Measurements from ENCODE around the gene NR2F1-AS1.
"Not testable (repeated sequence)": the region's sequence is repeated elsewhere in the genome, so short reads cannot be mapped to it uniquely, and the experiment has no call there.

NR2F1-AS1 gene

DNA sequence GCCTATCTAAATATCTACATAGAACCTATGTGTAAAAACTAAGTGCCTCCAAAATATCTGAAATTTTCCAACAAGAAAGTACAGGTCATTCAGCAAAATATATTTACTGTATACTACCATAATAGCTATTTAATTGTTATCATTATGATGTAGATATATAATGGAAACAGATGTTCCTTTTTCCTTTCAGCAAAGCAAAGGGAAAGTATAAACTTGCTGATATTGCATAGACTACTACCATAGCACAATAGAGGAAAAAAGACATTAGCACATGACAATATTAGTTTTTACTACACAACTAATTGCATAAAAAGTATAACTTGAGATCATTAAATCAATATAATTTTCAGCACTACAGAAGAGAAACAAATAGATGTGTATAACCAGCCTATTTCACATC, 14.9 kb downstream of the NR2F1-AS1 start:
- ATAC-seq = no peak
- no peak for TF ChIP-seq ZNF70 (CRISPR knock-in tag; IDR thresholded peaks at IDR 0.05)

DNA sequence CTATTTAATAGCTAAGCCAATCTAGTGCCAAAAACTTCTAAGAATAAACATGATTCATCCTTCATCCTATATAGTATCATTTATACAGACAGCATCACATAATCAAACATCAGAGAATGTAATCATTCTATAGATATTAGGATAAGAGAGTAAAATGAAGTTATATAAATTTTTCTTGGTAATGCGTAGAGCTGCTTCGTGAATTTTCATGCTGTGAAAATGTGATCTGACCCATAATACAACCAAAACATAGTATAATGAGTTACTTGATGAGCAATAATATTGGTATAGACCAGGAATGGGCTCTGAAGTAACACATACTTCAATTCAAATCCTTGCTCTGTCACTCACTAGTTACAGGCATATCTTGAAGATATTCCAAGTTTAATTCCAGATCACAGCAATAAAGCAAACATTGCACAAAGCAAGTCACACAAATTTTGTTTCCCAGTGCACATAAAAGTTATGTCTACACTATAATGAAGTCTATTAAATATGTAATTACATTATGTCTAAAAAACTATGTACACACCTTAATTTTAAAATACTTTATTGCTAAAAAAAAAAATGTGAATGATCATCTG, 23.9 kb downstream of the NR2F1-AS1 start:
- no peak for ATAC-seq
- TF ChIP-seq TCF4 (CRISPR knock-in tag; IDR thresholded peaks at IDR 0.05; ENCODE audit: borderline replicate concordance) = no peak
- TF ChIP-seq, protein P1, sequence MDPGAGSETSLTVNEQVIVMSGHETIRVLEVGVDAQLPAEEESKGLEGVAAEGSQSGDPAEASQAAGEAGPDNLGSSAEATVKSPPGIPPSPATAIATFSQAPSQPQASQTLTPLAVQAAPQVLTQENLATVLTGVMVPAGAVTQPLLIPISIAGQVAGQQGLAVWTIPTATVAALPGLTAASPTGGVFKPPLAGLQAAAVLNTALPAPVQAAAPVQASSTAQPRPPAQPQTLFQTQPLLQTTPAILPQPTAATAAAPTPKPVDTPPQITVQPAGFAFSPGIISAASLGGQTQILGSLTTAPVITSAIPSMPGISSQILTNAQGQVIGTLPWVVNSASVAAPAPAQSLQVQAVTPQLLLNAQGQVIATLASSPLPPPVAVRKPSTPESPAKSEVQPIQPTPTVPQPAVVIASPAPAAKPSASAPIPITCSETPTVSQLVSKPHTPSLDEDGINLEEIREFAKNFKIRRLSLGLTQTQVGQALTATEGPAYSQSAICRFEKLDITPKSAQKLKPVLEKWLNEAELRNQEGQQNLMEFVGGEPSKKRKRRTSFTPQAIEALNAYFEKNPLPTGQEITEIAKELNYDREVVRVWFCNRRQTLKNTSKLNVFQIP (CRISPR knock-in tag; IDR thresholded peaks at IDR 0.05; ENCODE audit: borderline replicate concordance, low read depth) = no peak
- TF ChIP-seq PPARA (CRISPR knock-in tag; IDR thresholded peaks at IDR 0.05; ENCODE audit: borderline replicate concordance) = no peak
- TF ChIP-seq ISL1 (CRISPR knock-in tag; IDR thresholded peaks at IDR 0.05) = no peak
- TF ChIP-seq TOX (CRISPR knock-in tag; IDR thresholded peaks at IDR 0.05; ENCODE audit: borderline replicate concordance) = no peak
- no peak for TF ChIP-seq RARB (CRISPR knock-in tag; IDR thresholded peaks at IDR 0.05)
- TF ChIP-seq, protein P2, sequence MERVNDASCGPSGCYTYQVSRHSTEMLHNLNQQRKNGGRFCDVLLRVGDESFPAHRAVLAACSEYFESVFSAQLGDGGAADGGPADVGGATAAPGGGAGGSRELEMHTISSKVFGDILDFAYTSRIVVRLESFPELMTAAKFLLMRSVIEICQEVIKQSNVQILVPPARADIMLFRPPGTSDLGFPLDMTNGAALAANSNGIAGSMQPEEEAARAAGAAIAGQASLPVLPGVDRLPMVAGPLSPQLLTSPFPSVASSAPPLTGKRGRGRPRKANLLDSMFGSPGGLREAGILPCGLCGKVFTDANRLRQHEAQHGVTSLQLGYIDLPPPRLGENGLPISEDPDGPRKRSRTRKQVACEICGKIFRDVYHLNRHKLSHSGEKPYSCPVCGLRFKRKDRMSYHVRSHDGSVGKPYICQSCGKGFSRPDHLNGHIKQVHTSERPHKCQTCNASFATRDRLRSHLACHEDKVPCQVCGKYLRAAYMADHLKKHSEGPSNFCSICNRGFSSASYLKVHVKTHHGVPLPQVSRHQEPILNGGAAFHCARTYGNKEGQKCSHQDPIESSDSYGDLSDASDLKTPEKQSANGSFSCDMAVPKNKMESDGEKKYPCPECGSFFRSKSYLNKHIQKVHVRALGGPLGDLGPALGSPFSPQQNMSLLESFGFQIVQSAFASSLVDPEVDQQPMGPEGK (CRISPR knock-in tag; IDR thresholded peaks at IDR 0.05; ENCODE audit: borderline replicate concordance) = no peak
- no peak for TF ChIP-seq BACH2 (CRISPR knock-in tag; IDR thresholded peaks at IDR 0.05; ENCODE audit: borderline replicate concordance)
- no peak for TF ChIP-seq ZNF565 (CRISPR knock-in tag; conservative IDR thresholded peaks at IDR 0.05; ENCODE audit: low read depth)
- TF ChIP-seq GLIS3 (CRISPR knock-in tag; IDR thresholded peaks at IDR 0.05) = no peak
- TF ChIP-seq ZNF70 (CRISPR knock-in tag; IDR thresholded peaks at IDR 0.05) = no peak
- no peak for TF ChIP-seq OSR1 (CRISPR knock-in tag; IDR thresholded peaks at IDR 0.05)
- no peak for TF ChIP-seq CSDC2 (CRISPR knock-in tag; IDR thresholded peaks at IDR 0.05)
- no peak for TF ChIP-seq ARNTL (CRISPR knock-in tag; IDR thresholded peaks at IDR 0.05; ENCODE audit: borderline replicate concordance, low read depth)
- TF ChIP-seq ZFP30 (CRISPR knock-in tag; IDR thresholded peaks at IDR 0.05) = no peak
- TF ChIP-seq, protein P3, sequence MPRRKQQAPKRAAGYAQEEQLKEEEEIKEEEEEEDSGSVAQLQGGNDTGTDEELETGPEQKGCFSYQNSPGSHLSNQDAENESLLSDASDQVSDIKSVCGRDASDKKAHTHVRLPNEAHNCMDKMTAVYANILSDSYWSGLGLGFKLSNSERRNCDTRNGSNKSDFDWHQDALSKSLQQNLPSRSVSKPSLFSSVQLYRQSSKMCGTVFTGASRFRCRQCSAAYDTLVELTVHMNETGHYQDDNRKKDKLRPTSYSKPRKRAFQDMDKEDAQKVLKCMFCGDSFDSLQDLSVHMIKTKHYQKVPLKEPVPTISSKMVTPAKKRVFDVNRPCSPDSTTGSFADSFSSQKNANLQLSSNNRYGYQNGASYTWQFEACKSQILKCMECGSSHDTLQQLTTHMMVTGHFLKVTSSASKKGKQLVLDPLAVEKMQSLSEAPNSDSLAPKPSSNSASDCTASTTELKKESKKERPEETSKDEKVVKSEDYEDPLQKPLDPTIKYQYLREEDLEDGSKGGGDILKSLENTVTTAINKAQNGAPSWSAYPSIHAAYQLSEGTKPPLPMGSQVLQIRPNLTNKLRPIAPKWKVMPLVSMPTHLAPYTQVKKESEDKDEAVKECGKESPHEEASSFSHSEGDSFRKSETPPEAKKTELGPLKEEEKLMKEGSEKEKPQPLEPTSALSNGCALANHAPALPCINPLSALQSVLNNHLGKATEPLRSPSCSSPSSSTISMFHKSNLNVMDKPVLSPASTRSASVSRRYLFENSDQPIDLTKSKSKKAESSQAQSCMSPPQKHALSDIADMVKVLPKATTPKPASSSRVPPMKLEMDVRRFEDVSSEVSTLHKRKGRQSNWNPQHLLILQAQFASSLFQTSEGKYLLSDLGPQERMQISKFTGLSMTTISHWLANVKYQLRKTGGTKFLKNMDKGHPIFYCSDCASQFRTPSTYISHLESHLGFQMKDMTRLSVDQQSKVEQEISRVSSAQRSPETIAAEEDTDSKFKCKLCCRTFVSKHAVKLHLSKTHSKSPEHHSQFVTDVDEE (CRISPR knock-in tag; IDR thresholded peaks at IDR 0.05) = no peak
- no peak for TF ChIP-seq ESRRG (CRISPR knock-in tag; IDR thresholded peaks at IDR 0.05)
- TF ChIP-seq ZC3H10 (CRISPR knock-in tag; IDR thresholded peaks at IDR 0.05) = no peak

DNA sequence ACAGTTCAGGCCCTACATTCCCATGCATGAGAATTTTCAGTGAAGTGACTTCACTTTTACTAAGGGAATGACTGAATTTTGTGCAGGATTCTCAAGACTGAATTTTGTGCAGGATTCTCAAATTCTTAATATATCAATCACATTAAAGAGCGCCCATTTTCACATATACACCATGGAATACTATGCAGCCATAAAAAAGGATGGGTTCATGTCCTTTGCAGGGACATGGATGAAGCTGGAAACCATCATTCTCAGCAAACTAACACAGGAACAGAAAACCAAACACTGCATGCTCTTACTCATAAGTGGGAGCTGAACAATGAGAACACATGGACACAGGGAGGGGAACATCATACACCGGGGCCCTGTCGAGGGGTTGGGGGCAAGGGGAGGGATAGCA, 31.4 kb downstream of the NR2F1-AS1 start:
- not testable (repeated sequence) for ATAC-seq

DNA sequence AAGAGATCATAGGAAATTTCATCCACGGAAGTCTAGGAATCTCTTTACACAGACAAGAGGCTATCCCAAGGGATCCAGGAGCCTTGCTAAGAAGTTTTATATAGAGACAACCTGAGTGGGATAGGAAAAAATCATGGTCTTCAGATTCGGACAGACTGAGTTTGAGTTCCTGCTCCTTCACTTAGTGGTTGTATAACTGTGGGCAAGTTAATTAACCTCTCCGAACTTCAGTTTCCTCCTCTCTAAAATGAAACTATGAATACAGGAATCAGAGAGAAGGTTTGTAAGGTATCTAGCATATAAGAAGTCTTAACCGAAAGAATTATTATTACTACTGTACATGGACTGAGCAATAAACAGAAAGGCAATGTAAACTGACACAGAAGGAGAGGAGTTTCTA, 35.1 kb downstream of the NR2F1-AS1 start:
- no peak for ATAC-seq
- TF ChIP-seq SNAI2 (CRISPR knock-in tag; IDR thresholded peaks at IDR 0.05) (no peak), ZNF565 (CRISPR knock-in tag; conservative IDR thresholded peaks at IDR 0.05; ENCODE audit: low read depth) (no peak), BACH2 (CRISPR knock-in tag; IDR thresholded peaks at IDR 0.05; ENCODE audit: borderline replicate concordance) (no peak), PPARA (CRISPR knock-in tag; IDR thresholded peaks at IDR 0.05; ENCODE audit: borderline replicate concordance) (no peak), ARNTL (CRISPR knock-in tag; IDR thresholded peaks at IDR 0.05; ENCODE audit: borderline replicate concordance, low read depth) (no peak), ESRRG (CRISPR knock-in tag; IDR thresholded peaks at IDR 0.05) (no peak), CSDC2 (CRISPR knock-in tag; IDR thresholded peaks at IDR 0.05) (no peak), ZNF8 (CRISPR knock-in tag; IDR thresholded peaks at IDR 0.05) (no peak), TCF4 (CRISPR knock-in tag; IDR thresholded peaks at IDR 0.05; ENCODE audit: borderline replicate concordance) (no peak), ZFP3 (CRISPR knock-in tag; IDR thresholded peaks at IDR 0.05) (no peak), ZFP30 (CRISPR knock-in tag; IDR thresholded peaks at IDR 0.05) (no peak), ZNF70 (CRISPR knock-in tag; IDR thresholded peaks at IDR 0.05) (no peak), RARB (CRISPR knock-in tag; IDR thresholded peaks at IDR 0.05) (no peak), ZC3H10 (CRISPR knock-in tag; IDR thresholded peaks at IDR 0.05) (no peak)
- TF ChIP-seq, protein P4, sequence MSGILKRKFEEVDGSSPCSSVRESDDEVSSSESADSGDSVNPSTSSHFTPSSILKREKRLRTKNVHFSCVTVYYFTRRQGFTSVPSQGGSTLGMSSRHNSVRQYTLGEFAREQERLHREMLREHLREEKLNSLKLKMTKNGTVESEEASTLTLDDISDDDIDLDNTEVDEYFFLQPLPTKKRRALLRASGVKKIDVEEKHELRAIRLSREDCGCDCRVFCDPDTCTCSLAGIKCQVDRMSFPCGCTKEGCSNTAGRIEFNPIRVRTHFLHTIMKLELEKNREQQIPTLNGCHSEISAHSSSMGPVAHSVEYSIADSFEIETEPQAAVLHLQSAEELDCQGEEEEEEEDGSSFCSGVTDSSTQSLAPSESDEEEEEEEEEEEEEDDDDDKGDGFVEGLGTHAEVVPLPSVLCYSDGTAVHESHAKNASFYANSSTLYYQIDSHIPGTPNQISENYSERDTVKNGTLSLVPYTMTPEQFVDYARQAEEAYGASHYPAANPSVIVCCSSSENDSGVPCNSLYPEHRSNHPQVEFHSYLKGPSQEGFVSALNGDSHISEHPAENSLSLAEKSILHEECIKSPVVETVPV (CRISPR knock-in tag; IDR thresholded peaks at IDR 0.05) = no peak
- TF ChIP-seq, protein P3 (CRISPR knock-in tag; IDR thresholded peaks at IDR 0.05) = no peak
- TF ChIP-seq, protein P2 (CRISPR knock-in tag; IDR thresholded peaks at IDR 0.05; ENCODE audit: borderline replicate concordance) = no peak
